ENCODE results near the gene MREG. TPM values are rescaled to one million over a fixed set of nuclear protein-coding genes. Genes with fewer than 3 reads are reported as not detected.

The MREG gene
- total and polyA plus RNA-seq, 2 experiments from 2014 or later = 1.8 to 3.1 TPM

GRCh38 chr2:216006164-216006663 is 7.1 kb downstream of the MREG start:
- TF ChIP-seq EZH2phosphoT487 (IDR thresholded peaks at IDR 0.05; ENCODE audit: insufficient read depth, low read depth) (no peak), EZH2 (IDR thresholded peaks at IDR 0.05; ENCODE audit: insufficient read depth, poor library complexity, severe bottlenecking) (no peak)
- peaks cover 14% of the 10 kb centered on the region; the same call in 1 of the 2 replicates for H3F3A ChIP-seq (ENCODE audit: insufficient read depth)
- peaks cover 12% of the 10 kb centered on the region for H3K4me1 ChIP-seq (ENCODE audit: insufficient read depth)
- no peak overlapping the region for H3K9ac ChIP-seq
- H3K36me3 ChIP-seq (ENCODE audit: low read depth) = no peaks in the 10 kb centered on the region
- 27 to 28% methylated on average over 10 of the region's 10 CpGs for WGBS, 2 experiments (ENCODE audit: low coverage in 1 of 2, low lambda C conversion rate in 2 of 2, missing lambda C conversion rate in 2 of 2)
- H3K79me2 ChIP-seq (ENCODE audit: insufficient read depth) = no peaks in the 10 kb centered on the region
- no peaks in the 10 kb centered on the region for H3K9me2 ChIP-seq (ENCODE audit: insufficient read depth)
- in situ Hi-C loops (cut with MboI) = no loop called here
- no peak overlapping the region for H3K4me3 ChIP-seq
- H3K27me3 ChIP-seq (replicated peaks; ENCODE audit: insufficient read depth) = no peaks in the 10 kb centered on the region
- no peaks in the 10 kb centered on the region for H4K20me1 ChIP-seq (ENCODE audit: insufficient read depth)
- no peak overlapping the region for H3K27ac ChIP-seq
- H2AFZ ChIP-seq = no peak overlapping the region
- DNase-seq = peak; percentile 76
- H3K9me3 ChIP-seq (ENCODE audit: low read depth) = no peaks in the 10 kb centered on the region
- peak overlapping the region; percentile 69 for H3K4me2 ChIP-seq (ENCODE audit: unreplicated experiment)

- H3K9me3 ChIP-seq (ENCODE audit: low read depth) = no peaks in the 10 kb centered on the region
- H3K27me3 ChIP-seq (replicated peaks; ENCODE audit: insufficient read depth) = no peaks in the 10 kb centered on the region
- peaks cover 14% of the 10 kb centered on the region; the same call in 1 of the 2 replicates for H3F3A ChIP-seq (ENCODE audit: insufficient read depth)
- no peak overlapping the region for H3K27ac ChIP-seq
- H3K9ac ChIP-seq = no peak overlapping the region
- no peaks in the 10 kb centered on the region for H4K20me1 ChIP-seq (ENCODE audit: insufficient read depth)
- no peaks in the 10 kb centered on the region for H3K79me2 ChIP-seq (ENCODE audit: insufficient read depth)
- in situ Hi-C loops (cut with MboI) = no loop called here
- WGBS, 2 experiments (ENCODE audit: low coverage in 1 of 2, low lambda C conversion rate in 2 of 2, missing lambda C conversion rate in 2 of 2) = 95 to 99% methylated on average over 3 of the region's 3 CpGs
- no peak overlapping the region for H3K4me2 ChIP-seq (ENCODE audit: unreplicated experiment)
- peaks cover 12% of the 10 kb centered on the region for H3K4me1 ChIP-seq (ENCODE audit: insufficient read depth)
- TF ChIP-seq EZH2phosphoT487 (IDR thresholded peaks at IDR 0.05; ENCODE audit: insufficient read depth, low read depth) = no peak
- TF ChIP-seq EZH2 (IDR thresholded peaks at IDR 0.05; ENCODE audit: insufficient read depth, poor library complexity, severe bottlenecking) = no peak
- DNase-seq = no peak
- no peak overlapping the region for H2AFZ ChIP-seq
- H3K9me2 ChIP-seq (ENCODE audit: insufficient read depth) = no peaks in the 10 kb centered on the region
- no peaks in the 10 kb centered on the region for H3K36me3 ChIP-seq (ENCODE audit: low read depth)
- no peak overlapping the region for H3K4me3 ChIP-seq
Measured at GRCh38 chr2:216004697-216005283, 8.6 kb downstream of the MREG start.

- Histone ChIP-seq H3K9me2 (ENCODE audit: insufficient read depth) (no peaks in the 10 kb centered on the region), H3K4me2 (ENCODE audit: unreplicated experiment) (no peak overlapping the region), H3K27me3 (replicated peaks; ENCODE audit: insufficient read depth) (no peaks in the 10 kb centered on the region), H3K27ac (no peak overlapping the region), H3K9me3 (ENCODE audit: low read depth) (no peaks in the 10 kb centered on the region), H3K36me3 (ENCODE audit: low read depth) (no peaks in the 10 kb centered on the region), H3K4me1 (ENCODE audit: insufficient read depth) (peaks cover 12% of the 10 kb centered on the region), H2AFZ (no peak overlapping the region), H3K79me2 (ENCODE audit: insufficient read depth) (no peaks in the 10 kb centered on the region), H3K4me3 (no peak overlapping the region), H3F3A (ENCODE audit: insufficient read depth) (peaks cover 14% of the 10 kb centered on the region; the same call in 1 of the 2 replicates), H3K9ac (no peak overlapping the region), H4K20me1 (ENCODE audit: insufficient read depth) (no peaks in the 10 kb centered on the region)
- TF ChIP-seq EZH2phosphoT487 (IDR thresholded peaks at IDR 0.05; ENCODE audit: insufficient read depth, low read depth) (no peak), EZH2 (IDR thresholded peaks at IDR 0.05; ENCODE audit: insufficient read depth, poor library complexity, severe bottlenecking) (no peak)
- DNase-seq = no peak
- WGBS, 2 experiments (ENCODE audit: low coverage in 1 of 2, low lambda C conversion rate in 2 of 2, missing lambda C conversion rate in 2 of 2) = 82% methylated on average over 6 of the region's 6 CpGs
- in situ Hi-C loops (cut with MboI) = no loop called here
Measured at GRCh38 chr2:216003876-216004696, 9.3 kb downstream of the MREG start.

- WGBS, 2 experiments (ENCODE audit: low coverage in 1 of 2, low lambda C conversion rate in 2 of 2, missing lambda C conversion rate in 2 of 2) = 92 to 94% methylated on average over 2 of the region's 2 CpGs
- Histone ChIP-seq H2AFZ (no peak overlapping the region), H3F3A (ENCODE audit: insufficient read depth) (peaks cover 14% of the 10 kb centered on the region; the same call in 1 of the 2 replicates), H3K9ac (no peak overlapping the region), H3K9me2 (ENCODE audit: insufficient read depth) (no peaks in the 10 kb centered on the region), H3K27ac (no peak overlapping the region), H3K27me3 (replicated peaks; ENCODE audit: insufficient read depth) (no peaks in the 10 kb centered on the region), H3K36me3 (ENCODE audit: low read depth) (no peaks in the 10 kb centered on the region), H4K20me1 (ENCODE audit: insufficient read depth) (no peaks in the 10 kb centered on the region), H3K79me2 (ENCODE audit: insufficient read depth) (no peaks in the 10 kb centered on the region), H3K4me1 (ENCODE audit: insufficient read depth) (peaks cover 12% of the 10 kb centered on the region), H3K9me3 (ENCODE audit: low read depth) (no peaks in the 10 kb centered on the region), H3K4me3 (no peak overlapping the region), H3K4me2 (ENCODE audit: unreplicated experiment) (no peak overlapping the region)
- DNase-seq = no peak
- TF ChIP-seq EZH2phosphoT487 (IDR thresholded peaks at IDR 0.05; ENCODE audit: insufficient read depth, low read depth) (no peak), EZH2 (IDR thresholded peaks at IDR 0.05; ENCODE audit: insufficient read depth, poor library complexity, severe bottlenecking) (no peak)
- in situ Hi-C loops (cut with MboI) = no loop called here
Measured at GRCh38 chr2:216002693-216003092, 10.7 kb downstream of the MREG start.
